HG02840 (cell line): Measurements from ENCODE around the gene CDKAL1.
A peak's percentile ranks its signal among the peaks of the same experiment; 100 is the strongest.

Experiments used
- ATAC-seq: cut with Tn5 transposase; IDR thresholded peaks from one replicate; pipeline ENCODE4 v1.9.1; 2021; ENCODE audit warnings: mild to moderate bottlenecking, moderate library complexity, moderate number of reproducible peaks; ENCODE audit not compliant: unreplicated experiment, low FRiP score

Gene CDKAL1

DNA sequence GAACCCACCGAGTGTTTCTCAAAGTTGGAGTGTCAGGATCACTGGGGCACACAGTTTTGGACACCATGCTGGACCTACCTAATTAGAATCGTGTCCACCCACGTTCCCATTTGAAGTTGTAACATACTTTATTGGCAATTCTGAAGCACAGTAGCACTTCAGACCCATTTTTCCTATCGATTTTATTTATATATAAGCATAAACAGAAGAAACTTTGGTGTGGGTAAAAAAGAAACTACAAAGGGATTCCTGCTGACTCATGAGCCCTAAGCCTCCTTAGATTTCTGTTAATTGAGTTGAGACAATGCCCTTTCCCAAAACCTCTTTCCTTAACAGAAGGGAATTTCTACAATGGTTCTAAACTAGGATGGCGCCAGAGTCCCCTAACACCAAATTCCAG is 398.0 kb downstream of the CDKAL1 start:
- no peak for ATAC-seq

- no peak for ATAC-seq
Measured at GRCh38 chr6:20933057-20933788, 399.0 kb downstream of the CDKAL1 start.

GRCh38 chr6:20936949-20937348 is 402.7 kb downstream of the CDKAL1 start:
- no peak for ATAC-seq

DNA sequence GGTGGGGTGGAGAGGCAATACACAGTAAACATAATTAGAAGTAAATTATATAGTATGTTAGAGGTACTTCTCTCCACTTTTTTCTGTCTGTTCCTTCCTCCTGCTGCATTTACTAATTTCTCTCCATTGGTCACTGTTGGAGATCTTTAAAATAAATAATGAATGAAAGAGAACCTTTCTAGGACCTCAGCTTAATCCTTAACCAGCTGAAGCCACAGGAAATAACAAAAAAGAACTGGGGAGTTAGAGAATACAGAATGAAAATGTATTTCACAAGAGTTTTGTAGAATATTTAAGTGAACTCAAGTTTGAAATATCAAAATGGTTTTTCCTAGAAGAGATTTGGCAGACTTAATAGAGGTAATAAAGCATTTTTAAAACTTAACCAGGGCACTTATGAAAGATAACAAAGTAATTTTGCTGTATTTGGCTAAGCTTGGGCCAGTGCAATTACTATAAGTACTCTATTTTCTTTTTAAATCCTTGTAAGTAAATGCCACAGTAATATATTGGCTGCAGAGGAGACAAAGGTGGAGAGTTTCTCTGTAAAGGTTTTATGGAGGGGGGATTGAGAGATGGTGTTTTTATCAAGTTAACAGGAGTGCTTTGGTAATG is 405.0 kb downstream of the CDKAL1 start:
- ATAC-seq = no peak

DNA sequence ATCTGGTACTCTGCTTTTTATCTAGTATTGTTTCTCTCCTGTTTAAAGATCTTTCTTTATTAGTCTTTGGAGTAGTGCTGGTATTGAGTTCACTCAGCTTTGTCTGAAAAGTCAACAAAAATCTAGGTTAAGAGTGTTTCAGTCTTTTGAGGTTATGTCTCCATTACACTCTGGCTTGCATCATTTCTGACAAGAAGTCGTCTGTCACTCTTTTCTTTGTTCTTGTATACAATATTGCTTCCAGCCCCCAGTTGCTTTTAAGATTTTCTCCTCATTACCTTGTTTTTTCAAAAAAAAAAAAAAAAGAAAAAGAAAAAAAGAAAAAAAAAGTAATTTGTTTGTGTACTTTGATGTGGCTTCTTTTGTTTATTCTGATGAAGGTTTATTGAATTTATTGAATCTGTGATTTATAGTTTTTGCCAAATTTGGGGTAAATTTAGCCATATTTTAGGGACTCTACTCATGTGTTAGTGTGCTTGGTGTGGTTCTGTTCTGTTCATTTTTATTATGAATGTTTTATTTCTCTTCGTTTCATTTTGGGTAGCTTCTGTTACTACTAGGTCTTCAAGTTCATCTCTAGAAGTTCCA is 408.9 kb downstream of the CDKAL1 start:
- no peak for ATAC-seq

DNA sequence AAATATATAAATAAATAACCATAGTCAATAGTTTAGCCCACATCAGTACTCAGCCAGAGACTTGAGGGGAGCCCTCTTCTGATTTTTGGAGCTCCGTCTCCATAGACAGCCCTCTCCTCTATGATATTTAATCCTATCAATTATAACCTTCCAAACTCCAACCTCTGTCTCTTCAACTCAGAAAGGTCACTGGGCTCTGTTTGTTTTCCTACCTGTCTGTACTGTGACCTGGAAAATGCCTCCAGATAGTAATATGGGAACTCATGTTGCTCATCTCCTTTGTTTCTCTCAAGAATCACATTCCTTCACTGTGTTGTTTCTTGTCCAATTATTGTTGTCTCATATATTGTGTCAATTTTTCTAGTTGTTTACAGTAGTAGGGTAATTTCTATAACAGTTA is 409.7 kb downstream of the CDKAL1 start:
- no peak for ATAC-seq

- ATAC-seq = peak; percentile 67
Measured at GRCh38 chr6:20946022-20946421, 411.8 kb downstream of the CDKAL1 start.

DNA sequence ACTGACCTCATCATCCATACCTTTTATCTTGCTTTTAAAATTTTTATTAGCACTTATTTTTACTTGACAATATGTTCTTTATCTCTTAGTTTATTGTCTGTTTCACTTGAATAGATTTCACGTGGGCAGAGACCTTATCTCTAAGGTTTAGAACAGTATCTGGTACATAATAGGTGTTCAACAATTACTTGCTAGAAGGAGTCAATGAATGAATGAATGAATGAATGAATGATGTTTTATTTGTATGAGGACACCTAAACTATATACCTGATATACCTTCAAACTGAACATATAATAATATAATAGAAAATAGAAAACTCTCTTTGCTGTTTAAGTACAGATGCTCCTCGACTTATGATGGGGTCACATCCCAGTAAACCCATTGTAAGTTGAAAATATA is 412.6 kb downstream of the CDKAL1 start:
- ATAC-seq = no peak

GRCh38 chr6:20947977-20948376 is 413.7 kb downstream of the CDKAL1 start:
- ATAC-seq = no peak

- no peak for ATAC-seq
Measured at GRCh38 chr6:20948556-20948955, 414.3 kb downstream of the CDKAL1 start.

GRCh38 chr6:20949138-20949537 is 414.9 kb downstream of the CDKAL1 start:
- ATAC-seq = no peak

- no peak for ATAC-seq
Measured at GRCh38 chr6:20952699-20953474, 418.6 kb downstream of the CDKAL1 start.

DNA sequence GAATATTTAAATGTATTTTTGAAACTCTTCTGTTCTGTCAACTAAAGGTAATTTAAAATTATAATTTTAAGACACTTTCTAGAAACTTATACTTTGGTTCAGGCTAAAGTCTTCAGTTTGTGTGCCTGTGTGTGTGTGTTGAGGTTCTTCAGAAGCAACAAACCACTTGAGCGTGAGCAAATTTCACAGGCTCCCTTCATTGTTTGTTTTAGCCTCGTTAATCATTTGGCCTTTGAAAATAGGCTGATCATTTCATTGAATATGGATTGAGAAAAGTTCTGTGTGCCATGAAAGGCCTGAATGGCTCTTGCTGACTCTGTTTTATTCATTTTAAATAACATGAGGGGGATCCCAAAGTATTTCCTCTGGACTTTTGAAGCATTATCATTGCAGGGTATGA is 420.1 kb downstream of the CDKAL1 start:
- no peak for ATAC-seq

DNA sequence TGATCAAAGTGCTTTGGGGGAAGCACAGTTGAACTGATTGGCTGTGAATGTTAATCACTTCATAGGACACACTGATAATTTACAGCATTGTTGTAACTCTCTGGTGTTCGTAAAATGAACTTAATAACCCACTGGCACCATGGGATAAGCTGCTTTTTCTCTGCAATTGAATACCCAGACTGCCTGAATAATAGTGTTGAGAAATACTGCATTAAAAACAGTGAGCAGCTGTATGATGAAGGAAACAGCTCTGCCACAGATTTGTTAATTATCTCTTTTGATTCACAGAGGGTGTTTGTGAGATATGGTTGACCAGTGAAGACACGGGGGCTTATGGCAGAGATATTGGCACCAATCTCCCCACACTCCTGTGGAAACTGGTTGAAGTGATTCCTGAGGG is 420.9 kb downstream of the CDKAL1 start:
- ATAC-seq = no peak

GRCh38 chr6:20955751-20956150 is 421.5 kb downstream of the CDKAL1 start:
- ATAC-seq = no peak

DNA sequence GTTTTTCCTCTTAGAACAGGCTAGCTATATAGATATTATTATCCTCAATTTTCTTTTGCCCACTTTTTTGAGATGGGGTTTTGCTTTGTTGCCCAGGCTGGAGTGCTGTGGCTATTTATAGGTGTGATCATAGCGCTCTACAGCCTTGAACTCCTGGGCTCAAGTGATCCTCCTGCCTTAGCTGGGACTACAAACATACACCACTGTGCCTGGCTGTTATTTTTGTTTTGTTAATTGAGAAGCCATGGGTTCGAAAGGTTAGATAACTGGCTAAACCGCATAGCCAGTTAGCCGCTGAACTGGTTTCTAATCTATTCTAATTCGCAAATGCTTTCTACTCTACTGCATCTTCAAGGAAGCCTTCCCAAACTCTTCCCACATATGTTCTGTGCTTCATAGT is 425.8 kb downstream of the CDKAL1 start:
- no peak for ATAC-seq

DNA sequence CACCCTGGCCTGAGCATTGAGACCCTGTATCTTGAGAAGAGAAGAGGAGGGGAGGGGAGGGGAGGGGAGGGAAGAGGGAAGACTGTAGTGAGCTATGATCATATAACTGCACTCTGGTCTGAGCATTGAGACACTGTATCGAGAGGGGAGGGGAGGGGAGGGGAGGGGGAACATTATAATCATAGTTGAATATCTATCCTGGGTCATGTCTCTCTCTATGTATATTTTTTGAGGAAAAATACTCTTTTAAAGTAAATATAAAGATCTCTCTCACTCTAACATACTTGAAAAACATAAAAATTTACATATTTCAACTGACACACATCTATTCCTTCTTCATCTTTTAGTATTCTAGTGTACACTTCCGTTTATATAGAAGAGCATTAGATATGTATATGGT is 431.0 kb downstream of the CDKAL1 start:
- no peak for ATAC-seq

DNA sequence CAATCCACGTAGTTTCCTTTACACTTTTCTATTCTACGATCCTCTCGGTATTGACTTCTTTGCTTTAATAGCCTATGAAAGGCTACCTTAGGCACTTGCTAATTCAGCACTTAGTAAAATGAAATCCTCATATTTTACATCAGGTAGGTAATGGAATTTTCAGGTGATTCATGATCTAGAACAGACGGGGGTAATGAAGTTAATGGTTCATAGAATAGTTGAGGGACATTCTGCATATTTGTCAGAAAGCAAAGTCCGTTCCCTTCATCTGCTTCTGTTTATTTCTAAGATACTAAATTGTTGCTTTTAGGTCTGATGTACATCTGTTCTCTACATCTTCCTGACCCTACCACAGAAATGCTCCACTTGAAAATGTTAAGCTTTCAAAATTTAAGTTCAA is 431.7 kb downstream of the CDKAL1 start:
- ATAC-seq = no peak

DNA sequence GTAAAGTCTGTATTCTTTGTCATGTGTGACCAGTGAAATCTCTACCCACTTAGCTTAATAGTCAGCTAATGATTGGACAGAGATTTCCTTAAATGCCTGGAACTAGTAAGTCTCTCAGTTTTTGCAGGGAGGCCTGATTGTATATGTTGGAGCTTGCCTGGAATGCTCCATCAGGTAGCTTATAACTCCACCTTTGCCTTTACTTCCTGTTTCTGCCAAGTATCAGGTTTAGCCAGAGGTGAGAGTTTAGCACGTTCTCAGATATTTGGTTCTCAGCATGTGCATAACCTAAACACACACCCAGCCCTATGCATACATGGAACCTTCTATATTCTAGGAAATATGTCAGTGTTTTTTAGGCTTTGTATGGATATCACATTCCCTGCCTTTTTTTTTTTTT is 435.3 kb downstream of the CDKAL1 start:
- no peak for ATAC-seq

- no peak for ATAC-seq
Measured at GRCh38 chr6:20976391-20976918, 442.2 kb downstream of the CDKAL1 start.

- ATAC-seq = peak; percentile 84
Measured at GRCh38 chr6:20978151-20978614, 443.9 kb downstream of the CDKAL1 start.
